WTC11 (cell line): ENCODE results near the gene TSNAXIP1.

Experiments used
- CREB1 ChIP-seq: sonication (generic); formaldehyde crosslinking; IDR thresholded peaks from 2 replicates; pipeline ENCODE4 v1.8.0; 2023; ENCODE audit warnings: mild to moderate bottlenecking, missing genetic modification reagents
- ESRRA ChIP-seq: sonication (generic); formaldehyde crosslinking; IDR thresholded peaks from 2 replicates; pipeline ENCODE4 v1.8.1; 2022; ENCODE audit warnings: mild to moderate bottlenecking, missing genetic modification reagents, borderline replicate concordance
- FOXJ3 ChIP-seq: sonication (generic); formaldehyde crosslinking; IDR thresholded peaks from 2 replicates; pipeline ENCODE4 v1.9.0; 2021; ENCODE audit warnings: missing genetic modification reagents, mild to moderate bottlenecking, borderline replicate concordance
- JUN ChIP-seq: sonication (generic); formaldehyde crosslinking; IDR thresholded peaks from 2 replicates; pipeline ENCODE4 v1.8.0; 2023; ENCODE audit warnings: mild to moderate bottlenecking, missing genetic modification reagents
- SMAD4 ChIP-seq: sonication (generic); formaldehyde crosslinking; IDR thresholded peaks from 2 replicates; pipeline ENCODE4 v1.8.0; 2022; ENCODE audit warnings: mild to moderate bottlenecking, missing genetic modification reagents
- TEAD4 ChIP-seq: sonication (generic); formaldehyde crosslinking; IDR thresholded peaks from 2 replicates; pipeline ENCODE4 v1.8.0; 2022; ENCODE audit warnings: mild to moderate bottlenecking, missing genetic modification reagents
- TP53 ChIP-seq: sonication (generic); formaldehyde crosslinking; IDR thresholded peaks from 2 replicates; pipeline ENCODE4 v1.8.1; 2023; ENCODE audit warnings: mild to moderate bottlenecking, missing genetic modification reagents
- ZBTB21 ChIP-seq: sonication (generic); formaldehyde crosslinking; IDR thresholded peaks from 2 replicates; pipeline ENCODE4 v1.8.1; 2023; ENCODE audit warnings: mild to moderate bottlenecking, missing genetic modification reagents, borderline replicate concordance
- TF ChIP-seq, protein P1 (sequence below): fragments of 200-600 bp; IDR thresholded peaks from 2 replicates; pipeline ENCODE4 v1.8.0; 2022; ENCODE audit warnings: antibody characterized with exemption
- TF ChIP-seq, protein P2 (sequence below): sonication (generic); formaldehyde crosslinking; IDR thresholded peaks from 2 replicates; pipeline ENCODE4 v1.8.1; 2023; ENCODE audit warnings: mild to moderate bottlenecking, missing genetic modification reagents, moderate library complexity
- TF ChIP-seq, protein P3 (sequence below): sonication (generic); formaldehyde crosslinking; IDR thresholded peaks from 2 replicates; pipeline ENCODE4 v1.8.0; 2022; ENCODE audit warnings: mild to moderate bottlenecking, missing genetic modification reagents

DNA sequence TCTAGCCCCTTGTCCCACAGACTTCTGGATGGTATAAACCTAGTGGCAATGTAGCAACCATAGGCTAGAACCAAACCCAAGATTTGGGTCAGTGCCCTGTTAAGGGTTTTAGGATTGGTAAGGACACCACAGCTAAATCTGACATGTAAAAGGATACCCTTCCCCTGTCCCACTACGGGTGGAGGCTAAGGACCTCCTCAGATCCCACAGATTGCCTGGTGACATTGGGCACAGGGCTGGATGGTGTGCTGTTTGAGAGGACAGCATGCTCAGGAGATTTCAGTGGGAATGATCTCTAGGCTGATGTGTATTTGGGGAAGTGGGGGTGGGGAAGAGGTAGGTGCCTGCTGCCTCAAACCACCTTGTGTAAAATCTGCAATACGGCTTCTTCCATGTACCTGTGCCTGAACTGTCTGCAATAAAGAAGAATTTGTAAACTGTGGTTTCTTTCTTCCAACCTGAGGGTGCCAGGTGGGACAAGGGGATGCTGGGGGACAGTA, 65.5 kb downstream of the TSNAXIP1 start:
- TF ChIP-seq TEAD4 (no peak), JUN (CRISPR knock-in tag) (no peak), FOXJ3 (CRISPR knock-in tag) (no peak), CREB1 (CRISPR knock-in tag) (no peak), TP53 (CRISPR knock-in tag) (no peak), SMAD4 (CRISPR knock-in tag) (no peak), ESRRA (CRISPR knock-in tag) (no peak), ZBTB21 (CRISPR knock-in tag) (no peak)
- TF ChIP-seq, protein P1, sequence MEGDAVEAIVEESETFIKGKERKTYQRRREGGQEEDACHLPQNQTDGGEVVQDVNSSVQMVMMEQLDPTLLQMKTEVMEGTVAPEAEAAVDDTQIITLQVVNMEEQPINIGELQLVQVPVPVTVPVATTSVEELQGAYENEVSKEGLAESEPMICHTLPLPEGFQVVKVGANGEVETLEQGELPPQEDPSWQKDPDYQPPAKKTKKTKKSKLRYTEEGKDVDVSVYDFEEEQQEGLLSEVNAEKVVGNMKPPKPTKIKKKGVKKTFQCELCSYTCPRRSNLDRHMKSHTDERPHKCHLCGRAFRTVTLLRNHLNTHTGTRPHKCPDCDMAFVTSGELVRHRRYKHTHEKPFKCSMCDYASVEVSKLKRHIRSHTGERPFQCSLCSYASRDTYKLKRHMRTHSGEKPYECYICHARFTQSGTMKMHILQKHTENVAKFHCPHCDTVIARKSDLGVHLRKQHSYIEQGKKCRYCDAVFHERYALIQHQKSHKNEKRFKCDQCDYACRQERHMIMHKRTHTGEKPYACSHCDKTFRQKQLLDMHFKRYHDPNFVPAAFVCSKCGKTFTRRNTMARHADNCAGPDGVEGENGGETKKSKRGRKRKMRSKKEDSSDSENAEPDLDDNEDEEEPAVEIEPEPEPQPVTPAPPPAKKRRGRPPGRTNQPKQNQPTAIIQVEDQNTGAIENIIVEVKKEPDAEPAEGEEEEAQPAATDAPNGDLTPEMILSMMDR = no peak
- TF ChIP-seq, protein P2, sequence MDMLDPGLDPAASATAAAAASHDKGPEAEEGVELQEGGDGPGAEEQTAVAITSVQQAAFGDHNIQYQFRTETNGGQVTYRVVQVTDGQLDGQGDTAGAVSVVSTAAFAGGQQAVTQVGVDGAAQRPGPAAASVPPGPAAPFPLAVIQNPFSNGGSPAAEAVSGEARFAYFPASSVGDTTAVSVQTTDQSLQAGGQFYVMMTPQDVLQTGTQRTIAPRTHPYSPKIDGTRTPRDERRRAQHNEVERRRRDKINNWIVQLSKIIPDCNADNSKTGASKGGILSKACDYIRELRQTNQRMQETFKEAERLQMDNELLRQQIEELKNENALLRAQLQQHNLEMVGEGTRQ = no peak
- TF ChIP-seq, protein P3, sequence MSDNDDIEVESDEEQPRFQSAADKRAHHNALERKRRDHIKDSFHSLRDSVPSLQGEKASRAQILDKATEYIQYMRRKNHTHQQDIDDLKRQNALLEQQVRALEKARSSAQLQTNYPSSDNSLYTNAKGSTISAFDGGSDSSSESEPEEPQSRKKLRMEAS (CRISPR knock-in tag) = no peak
